Activated T-cell treated with anti-CD3 and anti-CD28 coated beads, Interleukin-2, amount 50 U/mL, for 1 hour (primary cell): Measurements from ENCODE around the gene RPLP2.
A peak's percentile ranks its signal among the peaks of the same experiment; 100 is the strongest.

ENCODE experiments used
- DNase-seq: peaks from one replicate; pipeline ENCODE4 v3.0.0-alpha.2; 2020

The RPLP2 gene

GRCh38 chr11:809287-810039 is at the start of gene RPLP2:
RPLP2 (plus strand) TSS chr11:809967; CDS start chr11:810235, 268 bp downstream.
- DNase-seq: peak; percentile 99

GRCh38 chr11:760236-760635 is 49.5 kb upstream of the RPLP2 start:
- DNase-seq: no peak

GRCh38 chr11:761526-762108 is 48.1 kb upstream of the RPLP2 start:
- DNase-seq: no peak

- no peak for DNase-seq
Measured at GRCh38 chr11:762421-763072, 47.2 kb upstream of the RPLP2 start.

GRCh38 chr11:763073-763463 is 46.7 kb upstream of the RPLP2 start:
- DNase-seq: no peak

- no peak for DNase-seq
Measured at GRCh38 chr11:763549-764321, 46.0 kb upstream of the RPLP2 start.

GRCh38 chr11:764322-765024 is 45.3 kb upstream of the RPLP2 start:
- no peak for DNase-seq

- peak; percentile 76 for DNase-seq
Measured at GRCh38 chr11:765025-765801, 44.6 kb upstream of the RPLP2 start.

- no peak for DNase-seq
Measured at GRCh38 chr11:765802-766091, 44.0 kb upstream of the RPLP2 start.

- DNase-seq: no peak
Measured at GRCh38 chr11:766106-766935, 43.4 kb upstream of the RPLP2 start.

- DNase-seq: no peak
Measured at GRCh38 chr11:766936-767210, 42.9 kb upstream of the RPLP2 start.

GRCh38 chr11:767238-767637 is 42.5 kb upstream of the RPLP2 start:
- no peak for DNase-seq

GRCh38 chr11:769887-770641 is 39.7 kb upstream of the RPLP2 start:
- DNase-seq: no peak

- DNase-seq: no peak
Measured at GRCh38 chr11:770642-771616, 38.8 kb upstream of the RPLP2 start.

GRCh38 chr11:771617-772204 is 38.1 kb upstream of the RPLP2 start:
- no peak for DNase-seq

GRCh38 chr11:772429-773390 is 37.1 kb upstream of the RPLP2 start:
- no peak for DNase-seq

- no peak for DNase-seq
Measured at GRCh38 chr11:773425-773824, 36.3 kb upstream of the RPLP2 start.

- DNase-seq: no peak
Measured at GRCh38 chr11:773830-774229, 35.9 kb upstream of the RPLP2 start.
